Hematopoietic multipotent progenitor cell treated with erythropoietin and hydrocortisone succinate and interleukin-3 and kit ligand, for 15 days (in vitro differentiated cells): ENCODE results near the gene INTS6L.
"Not testable (repeated sequence)": the region's sequence is repeated elsewhere in the genome, so short reads cannot be mapped to it uniquely, and the experiment has no call there.

Source experiments
- DNase-seq: peaks from one replicate; pipeline ENCODE4 v3.0.0-alpha.2; 2015; ENCODE audit warnings: low spot score

The INTS6L gene

DNA sequence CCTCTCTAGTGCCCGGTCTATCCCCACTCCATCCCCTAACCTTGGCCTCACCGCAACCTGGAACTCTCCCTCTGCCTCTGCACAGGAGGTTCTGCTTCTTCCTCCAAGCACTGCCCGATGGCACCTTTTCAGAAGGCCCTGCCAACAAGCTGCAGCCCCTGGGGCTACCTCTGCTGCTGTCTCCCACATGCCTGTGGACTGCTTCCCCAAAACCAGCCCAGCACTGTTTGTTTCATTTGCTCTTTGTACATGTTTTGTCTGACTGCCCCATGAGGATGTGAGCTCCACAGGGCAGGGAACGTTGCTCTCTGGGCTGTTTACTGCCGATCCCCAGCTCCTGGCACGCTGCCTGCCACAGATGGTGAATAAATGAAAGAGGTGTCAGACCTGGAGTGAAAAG is 85.4 kb downstream of the INTS6L start:
- DNase-seq = no peak

DNA sequence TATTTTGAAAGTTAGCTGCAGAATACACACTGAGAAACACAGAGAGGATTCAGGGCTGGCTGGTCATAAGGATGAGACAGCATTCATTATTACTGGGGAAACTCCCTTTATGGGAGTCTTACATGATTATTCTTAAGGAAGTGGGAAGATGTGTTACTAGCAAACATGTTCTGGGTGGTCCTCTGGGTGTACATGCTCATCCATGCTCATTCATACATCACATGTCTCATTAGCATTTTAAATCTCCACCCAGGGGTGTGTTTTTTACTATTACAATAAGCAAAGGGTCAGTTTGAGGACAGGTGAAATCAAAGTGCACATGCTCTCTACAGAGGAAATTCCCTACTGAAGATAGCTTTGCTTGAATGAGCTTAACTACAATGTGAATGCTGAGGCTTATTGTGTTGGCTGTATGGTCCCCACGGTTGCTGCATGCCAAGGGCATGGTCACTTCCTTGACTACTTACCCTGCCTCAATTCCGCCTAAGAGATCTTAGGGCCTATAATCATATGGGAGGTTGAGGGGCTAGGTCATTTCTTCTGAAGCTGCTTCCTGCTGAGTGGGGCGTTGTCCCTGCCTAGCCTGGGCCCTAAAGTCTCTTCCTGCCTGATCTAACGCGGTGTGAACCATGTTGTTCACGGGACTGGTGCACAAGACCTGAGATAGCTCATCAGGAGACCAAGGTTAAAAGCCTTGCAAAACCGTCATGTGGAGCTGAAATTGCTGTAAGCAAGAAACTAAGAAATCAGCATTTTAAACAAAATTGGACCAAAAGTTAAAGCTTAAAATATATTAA is 104.1 kb downstream of the INTS6L start:
- not testable (repeated sequence) for DNase-seq

DNA sequence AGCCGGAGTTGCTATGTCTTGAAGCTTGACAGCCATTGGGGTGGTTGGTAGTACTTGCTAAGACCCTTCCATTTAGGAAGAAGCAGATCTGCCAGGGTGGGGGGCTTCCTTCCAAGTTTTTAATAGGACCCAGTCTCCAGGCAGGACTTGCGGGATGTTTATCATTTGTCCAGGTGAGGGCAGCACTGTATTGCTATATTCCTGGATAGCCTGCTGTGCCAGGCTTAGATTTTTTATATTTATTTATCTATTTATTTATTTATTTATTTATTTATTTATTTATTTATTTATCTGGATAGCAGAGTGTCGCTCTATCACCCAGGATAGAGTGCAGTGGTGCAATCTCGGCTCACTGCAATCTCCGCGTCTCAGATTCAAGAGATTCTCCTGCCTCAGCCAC is 105.5 kb downstream of the INTS6L start:
- DNase-seq = no peak

DNA sequence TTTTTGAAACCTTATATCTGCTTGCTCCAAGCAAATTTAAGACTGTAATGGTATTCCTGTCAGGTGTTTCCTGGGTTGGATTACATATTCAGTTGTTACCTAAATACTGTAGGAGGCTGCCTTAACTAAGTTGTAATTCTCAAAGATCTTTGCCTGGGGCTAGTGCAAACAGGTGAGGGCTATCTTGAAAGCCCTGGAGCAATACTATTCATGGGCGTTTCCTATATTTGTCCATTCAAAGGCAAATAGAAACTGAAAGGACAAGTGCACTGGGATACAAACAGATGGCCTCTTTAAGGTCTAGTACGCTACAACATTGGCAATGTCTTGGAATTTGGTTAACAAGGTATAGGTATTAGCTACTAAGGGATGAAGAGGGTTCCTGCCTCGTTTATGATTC is 108.9 kb downstream of the INTS6L start:
- no peak for DNase-seq
